Measurements from ENCODE around the gene TSPAN31.

The TSPAN31 gene

DNA sequence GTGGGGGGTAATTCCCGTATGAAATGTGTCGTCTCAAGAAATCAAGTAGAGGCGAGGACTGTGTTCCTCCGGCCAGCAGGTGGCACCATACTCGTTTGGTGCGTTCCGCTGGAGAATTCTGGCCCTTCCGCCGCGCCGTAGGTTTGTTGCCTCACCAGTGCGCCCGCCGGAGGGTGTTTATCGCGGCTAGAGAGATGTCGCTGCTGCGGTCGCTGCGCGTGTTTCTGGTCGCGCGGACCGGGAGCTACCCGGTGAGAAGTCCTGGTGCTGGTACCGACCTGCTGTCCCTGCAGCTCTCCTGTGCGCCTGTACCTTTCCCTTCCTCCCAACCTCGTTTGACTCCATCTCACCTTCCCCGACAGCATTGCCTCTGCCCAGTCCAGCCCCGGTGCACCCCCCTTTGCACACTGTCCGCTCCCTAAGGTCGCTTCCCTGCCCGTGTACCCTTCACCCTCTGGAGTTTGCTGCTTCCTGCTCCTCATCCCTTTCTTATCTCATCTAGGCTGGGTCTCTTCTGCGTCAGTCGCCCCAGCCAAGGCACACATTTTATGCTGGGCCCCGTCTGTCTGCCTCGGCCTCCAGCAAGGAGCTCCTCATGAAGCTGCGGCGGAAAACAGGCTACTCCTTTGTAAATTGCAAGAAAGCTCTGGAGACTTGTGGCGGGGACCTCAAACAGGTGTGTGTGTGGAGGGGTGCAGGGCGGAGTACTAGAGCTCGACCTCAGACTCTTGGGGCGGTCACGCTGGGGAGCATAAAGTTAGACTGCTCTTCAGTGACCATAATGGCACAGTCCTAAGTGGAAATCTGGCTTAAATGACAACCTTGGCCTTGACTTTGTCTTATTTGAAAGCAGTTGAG, 38.0 kb downstream of the TSPAN31 start, which contains the start of gene TSFM:
Gene TSFM, plus strand, starts transcription at position 180 of the 858 bp plus-strand sequence. Its CDS starts 15 bp downstream, at position 195.
- Histone ChIP-seq H3K27me3 (ENCODE audit: control insufficient read depth, low read length) (no peaks in the 10 kb centered on the region), H3K27ac (ENCODE audit: low read depth, low read length) (peak within 1 kb of the TSS; percentile 22), H3K4me1 (ENCODE audit: control insufficient read depth, low read length) (peaks cover 21% of the 10 kb centered on the region), H3K79me2 (ENCODE audit: control insufficient read depth, low read length) (peaks cover 32% of the 10 kb centered on the region), H3K4me2 (ENCODE audit: low read length) (peak within 1 kb of the TSS; percentile 97), H3F3A (ENCODE audit: control insufficient read depth, insufficient read depth) (no peaks in the 10 kb centered on the region), H3K4me3 (ENCODE audit: low read length) (peak within 1 kb of the TSS; percentile 98), H3K36me3 (ENCODE audit: control insufficient read depth, low read length) (peaks cover 40% of the 10 kb centered on the region), H3K9me3 (ENCODE audit: control insufficient read depth, insufficient read depth, low read length) (no peaks in the 10 kb centered on the region), H3K9me2 (replicated peaks; ENCODE audit: control insufficient read depth, low read length) (no peaks in the 10 kb centered on the region), H4K20me1 (ENCODE audit: control insufficient read depth, insufficient read depth, low read depth, low read length) (peaks cover 4% of the 10 kb centered on the region; the same call in 1 of the 2 replicates)
- TF ChIP-seq, protein P1, sequence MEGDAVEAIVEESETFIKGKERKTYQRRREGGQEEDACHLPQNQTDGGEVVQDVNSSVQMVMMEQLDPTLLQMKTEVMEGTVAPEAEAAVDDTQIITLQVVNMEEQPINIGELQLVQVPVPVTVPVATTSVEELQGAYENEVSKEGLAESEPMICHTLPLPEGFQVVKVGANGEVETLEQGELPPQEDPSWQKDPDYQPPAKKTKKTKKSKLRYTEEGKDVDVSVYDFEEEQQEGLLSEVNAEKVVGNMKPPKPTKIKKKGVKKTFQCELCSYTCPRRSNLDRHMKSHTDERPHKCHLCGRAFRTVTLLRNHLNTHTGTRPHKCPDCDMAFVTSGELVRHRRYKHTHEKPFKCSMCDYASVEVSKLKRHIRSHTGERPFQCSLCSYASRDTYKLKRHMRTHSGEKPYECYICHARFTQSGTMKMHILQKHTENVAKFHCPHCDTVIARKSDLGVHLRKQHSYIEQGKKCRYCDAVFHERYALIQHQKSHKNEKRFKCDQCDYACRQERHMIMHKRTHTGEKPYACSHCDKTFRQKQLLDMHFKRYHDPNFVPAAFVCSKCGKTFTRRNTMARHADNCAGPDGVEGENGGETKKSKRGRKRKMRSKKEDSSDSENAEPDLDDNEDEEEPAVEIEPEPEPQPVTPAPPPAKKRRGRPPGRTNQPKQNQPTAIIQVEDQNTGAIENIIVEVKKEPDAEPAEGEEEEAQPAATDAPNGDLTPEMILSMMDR (IDR thresholded peaks at IDR 0.05; ENCODE audit: low read depth, low read length, poor library complexity, severe bottlenecking), result peak; percentile 91
- no peak for TF ChIP-seq EZH2phosphoT487 (IDR thresholded peaks at IDR 0.05; ENCODE audit: borderline replicate concordance, low read length)

DNA sequence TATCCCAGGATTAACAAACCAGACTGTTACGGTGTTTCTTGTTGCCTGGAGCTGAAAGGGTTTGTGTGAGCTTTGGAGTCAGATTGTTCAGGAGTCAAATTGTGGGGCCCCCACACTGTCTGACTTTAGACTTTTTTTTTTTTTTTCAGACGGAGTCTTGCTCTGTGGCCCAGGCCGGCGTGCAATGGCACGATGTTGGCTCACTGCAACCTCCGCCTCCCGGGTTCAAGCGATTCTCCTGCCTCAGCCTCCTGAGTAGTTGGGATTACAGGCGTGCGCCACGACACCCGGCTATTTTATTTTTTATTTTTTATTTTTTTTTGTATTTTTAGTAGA, 38.6 kb downstream of the TSPAN31 start:
- Histone ChIP-seq H3K4me2 (ENCODE audit: low read length) (peak overlapping the region; percentile 97), H3K9me2 (replicated peaks; ENCODE audit: control insufficient read depth, low read length) (no peaks in the 10 kb centered on the region), H3K27ac (ENCODE audit: low read depth, low read length) (no peak overlapping the region), H3F3A (ENCODE audit: control insufficient read depth, insufficient read depth) (no peaks in the 10 kb centered on the region), H4K20me1 (ENCODE audit: control insufficient read depth, insufficient read depth, low read depth, low read length) (peaks cover 4% of the 10 kb centered on the region; the same call in 1 of the 2 replicates), H3K4me3 (ENCODE audit: low read length) (peak overlapping the region; percentile 98), H3K79me2 (ENCODE audit: control insufficient read depth, low read length) (peaks cover 32% of the 10 kb centered on the region), H3K9me3 (ENCODE audit: control insufficient read depth, insufficient read depth, low read length) (no peaks in the 10 kb centered on the region), H3K27me3 (ENCODE audit: control insufficient read depth, low read length) (no peaks in the 10 kb centered on the region), H3K4me1 (ENCODE audit: control insufficient read depth, low read length) (peaks cover 21% of the 10 kb centered on the region), H3K36me3 (ENCODE audit: control insufficient read depth, low read length) (peaks cover 44% of the 10 kb centered on the region)
- TF ChIP-seq EZH2phosphoT487 (IDR thresholded peaks at IDR 0.05; ENCODE audit: borderline replicate concordance, low read length), result no peak
- TF ChIP-seq, protein P1 (IDR thresholded peaks at IDR 0.05; ENCODE audit: low read depth, low read length, poor library complexity, severe bottlenecking), result no peak

- Histone ChIP-seq H3K27me3 (ENCODE audit: control insufficient read depth, low read length) (no peaks in the 10 kb centered on the region), H3K79me2 (ENCODE audit: control insufficient read depth, low read length) (peaks cover 32% of the 10 kb centered on the region), H3K4me1 (ENCODE audit: control insufficient read depth, low read length) (peaks cover 21% of the 10 kb centered on the region), H4K20me1 (ENCODE audit: control insufficient read depth, insufficient read depth, low read depth, low read length) (peaks cover 4% of the 10 kb centered on the region; the same call in 1 of the 2 replicates), H3F3A (ENCODE audit: control insufficient read depth, insufficient read depth) (no peaks in the 10 kb centered on the region), H3K4me3 (ENCODE audit: low read length) (peak overlapping the region; percentile 98; the same call in 1 of the 2 replicates), H3K4me2 (ENCODE audit: low read length) (peak overlapping the region; percentile 97), H3K9me3 (ENCODE audit: control insufficient read depth, insufficient read depth, low read length) (no peaks in the 10 kb centered on the region), H3K9me2 (replicated peaks; ENCODE audit: control insufficient read depth, low read length) (no peaks in the 10 kb centered on the region), H3K36me3 (ENCODE audit: control insufficient read depth, low read length) (peaks cover 47% of the 10 kb centered on the region), H3K27ac (ENCODE audit: low read depth, low read length) (no peak overlapping the region)
- TF ChIP-seq, protein P1 (IDR thresholded peaks at IDR 0.05; ENCODE audit: low read depth, low read length, poor library complexity, severe bottlenecking), result no peak
- no peak for TF ChIP-seq EZH2phosphoT487 (IDR thresholded peaks at IDR 0.05; ENCODE audit: borderline replicate concordance, low read length)
Observed at GRCh38 chr12:57783861-57784260, 39.0 kb downstream of the TSPAN31 start.

Data from DOHH2 (cell line).